GM12864 (cell line): ENCODE data around the gene LIN28B.
"Not testable (repeated sequence)": the region's sequence is repeated elsewhere in the genome, so short reads cannot be mapped to it uniquely, and the experiment has no call there.

Experiments used
- DNase-seq: peaks from one replicate; pipeline ENCODE4 v3.0.0-alpha.2; 2011; ENCODE audit warnings: low read depth
- H3K4me3 ChIP-seq: 2 replicates; pipeline ENCODE4 v1.5.1; 2011; ENCODE audit warnings: mild to moderate bottlenecking, low read depth, low read length, control low read depth
- TF ChIP-seq, protein P1 (sequence below): IDR thresholded peaks from 2 replicates; pipeline ENCODE4 v1.5.1; 2011; ENCODE audit warnings: low read depth, mild to moderate bottlenecking, moderate library complexity, low read length, control low read depth, inconsistent platforms; ENCODE audit errors: missing control alignments

LIN28B gene

DNA sequence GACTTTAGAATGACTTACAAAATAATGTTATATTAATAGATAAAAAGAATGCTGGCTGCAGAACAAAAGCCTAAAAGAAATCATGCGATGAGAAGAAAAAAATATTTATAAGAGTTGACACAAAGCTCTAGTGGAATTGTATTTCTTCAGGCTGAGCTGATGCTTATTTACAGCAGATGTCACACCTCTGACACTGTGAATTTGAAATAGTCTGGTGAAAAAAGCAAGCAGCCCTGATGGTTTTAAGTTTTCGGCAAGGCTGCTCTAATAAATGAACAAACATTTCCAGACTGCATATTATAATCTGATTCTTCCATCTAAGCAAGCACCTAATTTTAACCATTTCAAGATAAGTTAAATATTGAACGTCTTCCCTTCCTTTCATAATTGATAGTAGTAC lies 109.9 kb downstream of the LIN28B start:
- DNase-seq, result no peak
- H3K4me3 ChIP-seq, result no peak overlapping the region
- TF ChIP-seq, protein P1, sequence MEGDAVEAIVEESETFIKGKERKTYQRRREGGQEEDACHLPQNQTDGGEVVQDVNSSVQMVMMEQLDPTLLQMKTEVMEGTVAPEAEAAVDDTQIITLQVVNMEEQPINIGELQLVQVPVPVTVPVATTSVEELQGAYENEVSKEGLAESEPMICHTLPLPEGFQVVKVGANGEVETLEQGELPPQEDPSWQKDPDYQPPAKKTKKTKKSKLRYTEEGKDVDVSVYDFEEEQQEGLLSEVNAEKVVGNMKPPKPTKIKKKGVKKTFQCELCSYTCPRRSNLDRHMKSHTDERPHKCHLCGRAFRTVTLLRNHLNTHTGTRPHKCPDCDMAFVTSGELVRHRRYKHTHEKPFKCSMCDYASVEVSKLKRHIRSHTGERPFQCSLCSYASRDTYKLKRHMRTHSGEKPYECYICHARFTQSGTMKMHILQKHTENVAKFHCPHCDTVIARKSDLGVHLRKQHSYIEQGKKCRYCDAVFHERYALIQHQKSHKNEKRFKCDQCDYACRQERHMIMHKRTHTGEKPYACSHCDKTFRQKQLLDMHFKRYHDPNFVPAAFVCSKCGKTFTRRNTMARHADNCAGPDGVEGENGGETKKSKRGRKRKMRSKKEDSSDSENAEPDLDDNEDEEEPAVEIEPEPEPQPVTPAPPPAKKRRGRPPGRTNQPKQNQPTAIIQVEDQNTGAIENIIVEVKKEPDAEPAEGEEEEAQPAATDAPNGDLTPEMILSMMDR, result no peak

DNA sequence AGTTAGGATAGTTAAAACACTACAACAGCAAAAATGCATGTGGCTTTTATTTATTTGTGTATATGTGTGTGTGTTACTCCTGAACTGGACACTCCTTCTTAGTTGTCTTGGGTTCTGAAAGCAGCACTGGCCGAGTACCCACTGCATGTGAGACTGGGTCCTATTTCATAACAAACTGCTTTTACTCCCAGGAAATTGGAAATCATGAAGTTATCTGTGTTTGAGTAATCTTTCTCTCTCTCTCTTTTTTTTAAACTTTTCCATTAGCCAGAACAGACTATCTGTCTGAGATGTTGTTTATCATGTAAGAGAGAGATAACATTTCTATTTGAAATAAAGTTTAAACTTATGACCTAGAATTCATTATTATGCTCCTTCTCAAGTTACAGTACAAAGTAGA lies 110.4 kb downstream of the LIN28B start:
- TF ChIP-seq, protein P1, result no peak
- no peak overlapping the region for H3K4me3 ChIP-seq
- no peak for DNase-seq

DNA sequence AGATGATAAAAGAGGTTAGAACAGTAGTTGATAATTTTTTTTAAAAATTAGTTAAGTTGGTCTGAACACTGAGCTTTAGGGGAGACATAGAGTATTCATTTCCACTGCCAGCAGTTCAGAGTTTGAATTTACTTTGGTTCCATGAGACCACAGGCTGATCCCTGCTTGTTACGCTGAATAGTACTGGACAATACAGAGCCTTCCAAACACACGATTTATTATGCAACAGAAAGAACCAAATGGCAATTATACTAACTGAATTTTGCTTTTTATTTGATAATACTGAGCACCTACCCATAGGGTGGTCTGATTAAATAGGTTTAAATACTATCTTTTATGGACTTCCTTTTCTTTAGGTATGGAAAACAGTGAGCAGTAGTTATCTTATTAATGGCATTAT lies 111.5 kb downstream of the LIN28B start:
- TF ChIP-seq, protein P1, result no peak
- H3K4me3 ChIP-seq, result no peak overlapping the region
- DNase-seq, result no peak

DNA sequence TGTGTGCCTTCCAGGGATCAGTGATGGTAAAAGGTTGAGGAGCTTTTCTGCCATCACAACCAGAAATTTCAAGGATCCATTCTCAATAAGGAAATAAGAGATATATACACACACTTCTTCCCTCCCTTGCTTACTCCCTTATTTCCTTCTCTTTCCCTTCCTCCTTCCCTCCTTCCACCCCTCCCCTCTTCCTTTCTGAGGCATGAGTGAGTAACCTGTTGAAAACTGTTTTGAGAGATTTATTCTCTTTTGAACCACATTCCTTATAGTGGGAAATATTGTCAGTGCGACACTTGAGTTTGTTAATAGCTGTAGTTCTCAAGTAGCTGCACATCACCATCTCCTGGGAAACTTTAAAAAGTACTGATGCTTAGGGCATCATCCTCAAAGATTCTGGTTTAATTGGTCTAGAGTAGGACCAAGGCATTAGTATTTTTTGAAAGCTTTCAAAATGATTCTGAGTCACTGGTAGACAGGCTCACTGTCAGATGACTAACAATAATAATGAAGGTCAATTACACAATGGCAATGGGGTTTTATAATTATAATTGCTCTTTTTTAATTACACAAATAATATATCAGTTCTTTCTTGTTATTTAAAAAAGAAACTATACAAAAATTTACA lies 113.0 kb downstream of the LIN28B start:
- no peak for DNase-seq
- TF ChIP-seq, protein P1, result no peak
- no peak overlapping the region for H3K4me3 ChIP-seq

DNA sequence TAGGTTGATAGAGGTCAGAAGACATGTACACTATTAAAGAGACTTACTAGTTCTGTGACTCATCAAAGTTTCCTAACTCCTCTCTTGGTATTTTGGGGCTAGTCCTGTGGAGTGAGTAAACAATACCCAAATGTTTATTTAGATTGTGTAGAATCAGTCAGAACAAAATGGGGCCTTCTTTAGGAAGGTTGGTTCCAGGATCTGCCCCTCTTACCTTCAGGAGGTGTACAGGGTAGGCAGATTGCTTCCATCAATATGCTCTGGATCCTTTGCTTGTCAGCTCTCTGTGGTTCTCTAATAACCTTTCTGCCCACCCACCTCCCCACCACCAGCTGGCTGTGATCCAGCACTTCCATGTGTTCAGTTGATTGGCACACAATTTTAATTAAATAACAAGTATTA lies 115.9 kb downstream of the LIN28B start:
- no peak for DNase-seq
- TF ChIP-seq, protein P1, result no peak
- no peak overlapping the region for H3K4me3 ChIP-seq

DNA sequence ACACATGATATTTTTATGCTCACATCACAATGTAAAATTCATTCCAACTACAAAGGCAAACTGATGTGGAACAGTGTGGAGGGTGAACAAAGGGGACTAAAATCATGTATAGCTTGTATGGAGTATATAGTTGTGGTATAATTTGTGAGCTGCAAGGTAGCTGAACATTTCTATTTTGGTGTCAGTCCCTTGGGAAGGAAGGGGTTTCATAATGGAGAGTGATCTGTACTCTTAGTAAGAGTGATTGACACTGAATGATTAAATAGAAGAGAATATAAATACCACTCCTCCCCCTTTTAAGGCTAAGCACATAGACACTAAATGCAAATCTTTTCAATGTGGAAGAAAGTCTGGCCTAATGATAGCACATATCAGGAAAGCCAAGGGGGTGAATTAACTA lies 118.3 kb downstream of the LIN28B start:
- DNase-seq, result no peak
- TF ChIP-seq, protein P1, result no peak
- H3K4me3 ChIP-seq, result no peak overlapping the region

DNA sequence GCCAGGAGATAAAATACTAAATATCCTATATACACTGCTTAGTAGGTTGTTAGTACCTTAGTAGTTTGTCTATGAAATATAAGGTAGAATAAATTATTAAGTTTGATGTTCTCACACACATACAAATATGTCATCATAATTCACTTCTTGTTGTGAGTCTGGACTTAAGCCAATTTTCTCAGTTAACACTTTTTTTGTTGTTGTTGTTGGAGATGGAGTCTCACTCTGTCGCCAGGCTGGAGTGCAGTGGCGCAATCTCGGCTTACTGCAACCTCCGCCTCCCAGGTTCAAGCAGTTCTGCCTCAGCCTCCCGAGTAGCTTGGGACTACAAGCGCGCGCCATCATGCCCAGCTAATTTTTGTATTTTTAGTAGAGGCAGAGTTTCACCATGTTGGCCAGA lies 119.5 kb downstream of the LIN28B start:
- not testable (repeated sequence) for DNase-seq, H3K4me3 ChIP-seq
